Measurements from ENCODE around the gene MYBL2.

Gene MYBL2

GRCh38 chr20:43723186-43723585, 56.3 kb downstream of the MYBL2 start:
- no peak for DNase-seq (ENCODE audit: low read depth in 2 of 2)

GRCh38 chr20:43723735-43724134, 56.8 kb downstream of the MYBL2 start:
- no peak for DNase-seq (ENCODE audit: low read depth in 2 of 2)

- no peak for DNase-seq (ENCODE audit: low read depth in 2 of 2)
These were observed 57.5 kb downstream of the MYBL2 start for GRCh38 chr20:43724383-43724782.

- DNase-seq (ENCODE audit: low read depth in 2 of 2) = no peak
These were observed 58.8 kb downstream of the MYBL2 start for GRCh38 chr20:43725666-43726065.

GRCh38 chr20:43726333-43726732, 59.4 kb downstream of the MYBL2 start:
- DNase-seq (ENCODE audit: low read depth in 2 of 2) = no peak

- no peak for DNase-seq (ENCODE audit: low read depth in 2 of 2)
These were observed 60.0 kb downstream of the MYBL2 start, which contains the start of gene GTSF1L for GRCh38 chr20:43726811-43727338. GTSF1L (minus strand) TSS chr20:43727002; CDS start chr20:43726694, 308 bp downstream.

GRCh38 chr20:43727980-43728590, 61.2 kb downstream of the MYBL2 start:
- no peak for DNase-seq (ENCODE audit: low read depth in 2 of 2)

GRCh38 chr20:43728686-43729255, 61.9 kb downstream of the MYBL2 start:
- no peak for DNase-seq (ENCODE audit: low read depth in 2 of 2)

GRCh38 chr20:43731469-43731868, 64.6 kb downstream of the MYBL2 start:
- DNase-seq (ENCODE audit: low read depth in 2 of 2) = no peak

GRCh38 chr20:43731927-43732326, 65.0 kb downstream of the MYBL2 start:
- DNase-seq (ENCODE audit: low read depth in 2 of 2) = no peak

GRCh38 chr20:43736588-43737158, 69.8 kb downstream of the MYBL2 start:
- no peak for DNase-seq (ENCODE audit: low read depth in 2 of 2)

- DNase-seq (ENCODE audit: low read depth in 2 of 2) = no peak
These were observed 71.0 kb downstream of the MYBL2 start for GRCh38 chr20:43737925-43738324.

GRCh38 chr20:43739148-43739749, 72.3 kb downstream of the MYBL2 start:
- DNase-seq (ENCODE audit: low read depth in 2 of 2) = no peak

GRCh38 chr20:43740642-43741041, 73.7 kb downstream of the MYBL2 start:
- no peak for DNase-seq (ENCODE audit: low read depth in 2 of 2)

GRCh38 chr20:43744151-43744611, 77.3 kb downstream of the MYBL2 start:
- DNase-seq (ENCODE audit: low read depth in 2 of 2) = no peak

- DNase-seq (ENCODE audit: low read depth in 2 of 2) = no peak
These were observed 78.2 kb downstream of the MYBL2 start for GRCh38 chr20:43744966-43745730.

GRCh38 chr20:43746344-43747137, 79.6 kb downstream of the MYBL2 start:
- no peak for DNase-seq (ENCODE audit: low read depth in 2 of 2)

GRCh38 chr20:43748274-43748673, 81.4 kb downstream of the MYBL2 start:
- DNase-seq (ENCODE audit: low read depth in 2 of 2) = no peak

GRCh38 chr20:43749734-43750294, 82.9 kb downstream of the MYBL2 start:
- peak; percentile 48 to 85 for DNase-seq (ENCODE audit: low read depth in 2 of 2)

- no peak for DNase-seq (ENCODE audit: low read depth in 2 of 2)
These were observed 83.9 kb downstream of the MYBL2 start for GRCh38 chr20:43750774-43751166.

All from stimulated activated CD8-positive, alpha-beta memory T cell treated with anti-CD3 and anti-CD28 coated beads, Interleukin-7, amount 100 ng/mL, for 1 hour (primary cell).